ENCODE measurements around the gene AMBRA1.

- TF ChIP-seq CTCF (IDR thresholded peaks at IDR 0.05; ENCODE audit: insufficient read depth, low read length) (no peak), GABPA (IDR thresholded peaks at IDR 0.05; ENCODE audit: low read depth) (no peak), POLR2AphosphoS5 (IDR thresholded peaks at IDR 0.05; ENCODE audit: low read depth) (no peak), SPI1 (IDR thresholded peaks at IDR 0.05; ENCODE audit: borderline replicate concordance, low read depth) (no peak)
- TF ChIP-seq, protein P1, sequence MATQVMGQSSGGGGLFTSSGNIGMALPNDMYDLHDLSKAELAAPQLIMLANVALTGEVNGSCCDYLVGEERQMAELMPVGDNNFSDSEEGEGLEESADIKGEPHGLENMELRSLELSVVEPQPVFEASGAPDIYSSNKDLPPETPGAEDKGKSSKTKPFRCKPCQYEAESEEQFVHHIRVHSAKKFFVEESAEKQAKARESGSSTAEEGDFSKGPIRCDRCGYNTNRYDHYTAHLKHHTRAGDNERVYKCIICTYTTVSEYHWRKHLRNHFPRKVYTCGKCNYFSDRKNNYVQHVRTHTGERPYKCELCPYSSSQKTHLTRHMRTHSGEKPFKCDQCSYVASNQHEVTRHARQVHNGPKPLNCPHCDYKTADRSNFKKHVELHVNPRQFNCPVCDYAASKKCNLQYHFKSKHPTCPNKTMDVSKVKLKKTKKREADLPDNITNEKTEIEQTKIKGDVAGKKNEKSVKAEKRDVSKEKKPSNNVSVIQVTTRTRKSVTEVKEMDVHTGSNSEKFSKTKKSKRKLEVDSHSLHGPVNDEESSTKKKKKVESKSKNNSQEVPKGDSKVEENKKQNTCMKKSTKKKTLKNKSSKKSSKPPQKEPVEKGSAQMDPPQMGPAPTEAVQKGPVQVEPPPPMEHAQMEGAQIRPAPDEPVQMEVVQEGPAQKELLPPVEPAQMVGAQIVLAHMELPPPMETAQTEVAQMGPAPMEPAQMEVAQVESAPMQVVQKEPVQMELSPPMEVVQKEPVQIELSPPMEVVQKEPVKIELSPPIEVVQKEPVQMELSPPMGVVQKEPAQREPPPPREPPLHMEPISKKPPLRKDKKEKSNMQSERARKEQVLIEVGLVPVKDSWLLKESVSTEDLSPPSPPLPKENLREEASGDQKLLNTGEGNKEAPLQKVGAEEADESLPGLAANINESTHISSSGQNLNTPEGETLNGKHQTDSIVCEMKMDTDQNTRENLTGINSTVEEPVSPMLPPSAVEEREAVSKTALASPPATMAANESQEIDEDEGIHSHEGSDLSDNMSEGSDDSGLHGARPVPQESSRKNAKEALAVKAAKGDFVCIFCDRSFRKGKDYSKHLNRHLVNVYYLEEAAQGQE (IDR thresholded peaks at IDR 0.05; ENCODE audit: insufficient replicate concordance, low read depth) = no peak
Measured at GRCh38 chr11:46452918-46453517, 140.8 kb downstream of the AMBRA1 start.
